Osteocyte (in vitro differentiated cells): ENCODE results near the gene COCH. TPM values are rescaled to one million over a fixed set of nuclear protein-coding genes. Genes with fewer than 3 reads are reported as not detected.

Experiments
- DNase-seq: peaks from one replicate; pipeline ENCODE4 v3.0.0; 2021; ENCODE audit warnings: mixed read lengths; ENCODE audit not compliant: unreplicated experiment; ENCODE audit errors: extremely low spot score
- H3K27ac Mint-ChIP-seq: one replicate; pipeline ENCODE4 v1.8.0; 2021; ENCODE audit warnings: mild to moderate bottlenecking, mixed read lengths; ENCODE audit not compliant: unreplicated experiment
- H3K27me3 Mint-ChIP-seq: one replicate; pipeline ENCODE4 v1.8.0; 2021; ENCODE audit warnings: mixed read lengths; ENCODE audit not compliant: unreplicated experiment
- H3K36me3 Mint-ChIP-seq: one replicate; pipeline ENCODE4 v1.8.0; 2021; ENCODE audit warnings: mixed read lengths; ENCODE audit not compliant: unreplicated experiment
- H3K4me1 Mint-ChIP-seq: one replicate; pipeline ENCODE4 v1.8.0; 2021; ENCODE audit warnings: mixed read lengths; ENCODE audit not compliant: unreplicated experiment
- H3K4me3 Mint-ChIP-seq: one replicate; pipeline ENCODE4 v1.8.0; 2021; ENCODE audit warnings: mild to moderate bottlenecking, moderate library complexity, mixed read lengths; ENCODE audit not compliant: unreplicated experiment
- H3K9me3 Mint-ChIP-seq: one replicate; pipeline ENCODE4 v1.8.0; 2021; ENCODE audit warnings: mixed read lengths; ENCODE audit not compliant: unreplicated experiment
- CTCF ChIP-seq: fragments of 200-600 bp; sonication (generic); IDR thresholded peaks from 2 replicates; pipeline ENCODE4 v1.5.0; 2021; ENCODE audit warnings: antibody characterized with exemption, mild to moderate bottlenecking, moderate library complexity
- total RNA-seq: library from RNA; stranded (reverse); gene quantifications from 2 replicates; pipeline ENCODE4 v1.2.1, GENCODE V29; 2021

Gene COCH
- total RNA-seq, 1 donor from 2014 or later, result 6.0 TPM

GRCh38 chr14:30938617-30939016 is 64.3 kb downstream of the COCH start:
- Mint-ChIP-seq H3K4me1 (peaks cover 7% of the 10 kb centered on the region), H3K36me3 (peaks cover 27% of the 10 kb centered on the region)

More at GRCh38 chr14:30938617-30939016, 64.3 kb downstream of the COCH start:
- Mint-ChIP-seq H3K27me3 (no peaks in the 10 kb centered on the region), H3K27ac (no peak overlapping the region), H3K9me3 (no peaks in the 10 kb centered on the region), H3K4me3 (no peak overlapping the region)
- DNase-seq, result no peak
- no peak for TF ChIP-seq CTCF

Other genes starting within 250 kb of the COCH start
- gene AP4S1, start 151.1 kb downstream of the COCH start, total RNA-seq, result 5.2 and 6.3 TPM in 2 replicates
- 38.7 and 40.4 TPM in 2 replicates for gene STRN3, start 151.8 kb downstream of the COCH start, total RNA-seq